SIG-M5 treated with dmso at 0.1 percent for 504 hours (cell line): Measurements from ENCODE around the gene ALX4.

ENCODE experiments used
- DNase-seq: peaks from one replicate; lab custom pipeline; 2025; ENCODE audit not compliant: unreplicated experiment; lab: John Stamatoyannopoulos, UW

ALX4 gene

DNA sequence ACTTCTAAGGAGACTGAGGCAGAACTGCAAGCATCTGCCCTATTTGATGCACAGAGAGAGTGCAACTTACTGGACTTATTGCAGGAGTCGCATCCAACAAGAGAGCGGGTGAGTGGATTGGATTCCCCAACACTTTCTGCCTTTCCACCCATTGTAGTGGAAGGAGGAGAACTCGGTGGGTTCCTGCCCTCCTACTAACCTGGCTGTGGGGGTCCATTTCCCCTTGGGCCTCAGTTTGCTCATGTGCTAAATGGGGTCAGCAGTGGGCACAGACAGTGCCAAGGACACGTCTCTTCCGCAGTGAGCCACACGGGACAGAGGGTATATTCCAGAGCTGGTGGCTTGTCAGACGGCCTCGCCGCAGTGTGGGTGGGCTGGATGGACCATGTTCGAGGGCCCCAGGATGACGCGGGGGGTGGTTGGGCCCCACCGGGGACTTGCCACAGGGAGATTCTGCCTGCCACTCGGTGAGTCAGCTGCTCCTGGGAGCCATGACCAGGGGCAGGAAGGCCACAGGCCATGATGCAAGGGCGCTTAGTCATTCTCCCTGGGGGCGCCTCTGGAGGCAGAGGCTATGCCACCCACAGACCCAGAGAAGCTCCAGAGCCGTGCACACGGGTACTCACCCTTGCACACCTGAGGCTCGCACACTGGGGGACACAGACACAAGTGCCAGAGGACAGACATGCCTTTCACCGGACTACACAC lies 8.2 kb downstream of the ALX4 start:
- DNase-seq, result no peak

GRCh38 chr11:44300844-44301563 lies 8.9 kb downstream of the ALX4 start:
- no peak for DNase-seq

DNA sequence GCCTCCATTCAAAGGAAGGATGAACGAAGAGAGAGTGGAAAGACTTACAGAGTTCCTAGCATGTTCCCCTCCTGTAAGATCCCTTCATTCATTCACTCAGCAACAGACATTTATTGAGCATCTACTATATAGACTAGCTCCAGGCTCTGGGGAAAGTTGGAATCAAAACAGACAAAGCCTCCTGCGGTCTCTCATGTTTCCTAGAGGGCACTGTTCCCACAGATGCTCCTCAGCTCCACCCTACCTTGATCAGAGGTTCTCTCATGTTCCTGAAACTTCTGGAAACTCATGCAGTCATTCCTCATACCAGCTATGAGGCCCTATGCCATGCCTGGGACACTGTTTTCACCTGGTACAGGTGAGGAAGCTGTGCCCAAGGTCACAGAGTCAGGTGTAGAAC lies 11.1 kb downstream of the ALX4 start:
- no peak for DNase-seq

- DNase-seq, result no peak
Observed at GRCh38 chr11:44290208-44290607, 19.7 kb downstream of the ALX4 start.

DNA sequence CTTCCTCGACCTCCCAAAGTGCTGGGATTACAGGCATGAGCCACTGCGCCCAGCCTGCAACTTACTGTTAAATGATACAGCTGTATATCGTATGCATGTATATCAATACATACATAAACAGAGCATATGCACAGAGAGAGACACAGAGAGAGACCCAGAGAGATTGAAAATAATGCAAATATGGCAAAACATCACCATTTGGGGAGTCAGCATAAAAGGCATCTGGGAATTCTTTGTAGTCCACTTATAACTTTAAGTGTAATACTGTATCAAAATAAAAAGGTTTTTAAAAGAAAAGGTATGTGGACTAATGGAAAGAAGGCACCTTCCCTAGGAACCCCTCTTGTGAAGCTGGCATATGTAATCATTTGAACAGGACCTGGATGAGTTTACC lies 21.8 kb downstream of the ALX4 start:
- no peak for DNase-seq

- no peak for DNase-seq
Observed at GRCh38 chr11:44286911-44287310, 23.0 kb downstream of the ALX4 start.

DNA sequence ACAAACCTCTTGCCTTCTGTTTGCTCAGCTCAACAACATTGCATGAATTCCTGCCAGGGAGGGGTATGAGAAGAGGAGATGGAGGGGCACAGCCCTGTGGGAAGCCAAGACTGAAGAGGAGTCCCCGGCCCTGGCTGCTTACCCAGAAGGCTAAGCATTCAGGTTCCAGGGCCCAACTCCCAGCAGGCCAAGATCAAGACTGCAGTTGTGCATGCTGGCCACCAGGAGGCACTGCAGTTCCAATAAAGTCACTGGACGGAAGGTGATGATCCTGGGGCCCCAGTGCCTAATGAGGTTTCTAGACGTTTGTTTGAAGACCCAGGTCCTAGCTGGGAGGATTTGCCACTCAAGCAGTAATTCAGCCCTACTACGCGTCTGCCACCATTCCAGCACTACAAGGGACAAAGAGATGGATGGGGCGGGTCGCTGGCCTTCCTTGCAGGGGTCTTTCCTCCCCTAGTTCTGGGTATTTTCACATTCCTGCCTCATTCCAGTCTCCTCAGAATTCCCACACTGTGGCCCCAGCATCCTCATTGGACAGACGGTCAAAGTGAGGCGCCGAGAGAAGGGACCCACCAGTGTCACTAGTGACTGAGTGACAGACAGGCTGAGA lies 23.6 kb downstream of the ALX4 start:
- DNase-seq, result peak; percentile 34

DNA sequence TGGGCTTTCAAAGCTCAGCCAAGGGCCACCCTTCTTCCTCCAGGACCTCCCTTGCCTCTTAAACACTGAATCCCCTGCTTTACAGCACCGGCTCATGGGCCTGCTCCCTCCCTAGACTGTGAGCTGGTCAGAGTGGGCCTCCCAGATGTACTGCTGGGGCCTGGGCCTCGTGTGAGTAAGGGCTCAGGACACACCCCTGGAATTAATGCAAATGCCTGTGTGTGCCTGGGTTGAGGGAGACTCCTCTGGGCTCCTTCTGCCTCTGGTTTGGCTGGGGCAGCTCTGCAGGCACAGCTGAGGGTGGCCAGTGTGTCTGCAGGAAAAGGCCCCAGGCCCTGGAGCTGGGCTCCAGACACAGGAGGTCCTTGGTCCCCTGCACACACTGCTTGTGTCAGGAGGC lies 24.2 kb downstream of the ALX4 start:
- DNase-seq, result no peak

DNA sequence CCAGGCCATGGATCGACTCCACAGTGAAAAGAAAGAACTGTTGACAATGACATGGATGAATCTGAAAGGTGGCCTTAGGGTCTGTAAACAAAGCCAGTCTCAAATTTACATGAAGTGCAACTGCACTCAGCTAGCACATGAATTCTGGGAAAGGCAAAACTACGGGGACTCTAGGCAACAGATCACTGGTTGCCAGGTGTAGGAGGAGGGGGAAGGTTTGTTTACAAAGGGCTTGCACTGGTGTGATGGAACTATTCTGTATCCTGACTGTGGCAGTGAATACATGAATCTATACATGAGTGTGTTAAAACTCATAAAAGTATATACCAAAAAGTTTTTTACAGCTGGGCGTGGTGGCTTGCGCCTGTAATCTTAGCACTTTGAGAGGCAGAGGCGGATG lies 27.3 kb downstream of the ALX4 start:
- DNase-seq, result no peak

- DNase-seq, result no peak
Observed at GRCh38 chr11:44281151-44281550, 28.8 kb downstream of the ALX4 start.

- DNase-seq, result no peak
Observed at GRCh38 chr11:44280257-44280656, 29.7 kb downstream of the ALX4 start.

DNA sequence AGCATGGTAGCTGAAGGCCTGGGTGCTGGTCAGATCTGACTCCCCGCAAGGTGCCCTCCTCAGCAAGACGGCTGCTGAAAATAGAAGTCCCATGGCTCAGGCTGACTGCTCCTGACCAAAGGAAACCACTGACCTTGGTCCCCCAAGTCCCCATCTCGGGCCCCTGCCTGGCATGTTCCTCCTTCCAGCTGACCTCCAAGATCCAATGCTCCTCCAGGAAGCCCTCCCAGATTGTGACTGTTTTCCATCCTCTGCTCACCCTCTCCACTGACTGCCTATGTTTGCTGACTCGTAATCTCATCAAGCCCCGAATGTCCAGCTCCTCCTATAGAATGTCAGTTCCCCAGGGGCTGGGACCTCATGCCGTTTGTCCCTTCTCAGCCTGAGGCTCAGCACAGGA lies 30.5 kb downstream of the ALX4 start:
- DNase-seq, result no peak

DNA sequence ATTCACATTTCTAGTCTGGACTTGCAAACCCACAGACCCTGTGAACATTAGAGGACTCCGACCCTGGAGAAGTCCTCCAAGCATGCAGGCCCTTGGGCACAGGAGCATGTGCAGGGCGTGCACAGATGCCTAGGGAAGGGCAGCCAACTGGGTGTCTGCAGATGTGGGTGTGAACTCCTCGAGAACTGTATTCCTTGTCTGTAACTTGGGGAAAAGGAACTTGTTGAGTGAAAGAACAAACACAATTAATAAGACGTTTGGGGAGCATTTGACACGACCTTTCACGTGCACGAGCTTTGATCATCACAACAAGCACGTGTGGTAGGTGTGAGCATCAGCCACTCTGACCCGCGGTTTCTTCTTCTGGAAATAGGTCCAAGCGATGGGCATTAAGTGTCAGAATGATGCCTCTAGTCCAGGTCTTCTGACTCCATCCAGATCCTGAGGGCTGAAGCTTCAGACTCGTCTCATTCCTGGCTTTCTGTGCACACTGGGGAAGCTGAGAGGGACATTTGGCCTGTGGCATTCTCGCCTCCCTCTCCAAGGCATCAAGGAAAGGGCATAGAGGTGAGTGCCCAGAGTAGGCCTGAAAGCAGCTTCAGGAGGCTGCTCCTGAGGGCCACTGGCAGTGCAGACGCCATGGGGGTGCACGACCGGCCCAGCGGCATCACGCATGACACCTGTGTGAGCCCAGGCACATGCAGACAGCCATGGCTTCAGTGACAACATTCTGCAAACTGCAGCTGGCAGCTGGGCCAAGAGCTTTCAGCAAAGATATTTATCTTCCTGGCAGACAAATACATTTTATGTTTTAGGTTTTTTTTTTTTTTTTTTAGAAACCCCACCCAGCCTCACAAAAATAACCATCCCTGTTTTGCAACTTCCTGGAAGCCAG lies 32.5 kb downstream of the ALX4 start:
- DNase-seq, result no peak

DNA sequence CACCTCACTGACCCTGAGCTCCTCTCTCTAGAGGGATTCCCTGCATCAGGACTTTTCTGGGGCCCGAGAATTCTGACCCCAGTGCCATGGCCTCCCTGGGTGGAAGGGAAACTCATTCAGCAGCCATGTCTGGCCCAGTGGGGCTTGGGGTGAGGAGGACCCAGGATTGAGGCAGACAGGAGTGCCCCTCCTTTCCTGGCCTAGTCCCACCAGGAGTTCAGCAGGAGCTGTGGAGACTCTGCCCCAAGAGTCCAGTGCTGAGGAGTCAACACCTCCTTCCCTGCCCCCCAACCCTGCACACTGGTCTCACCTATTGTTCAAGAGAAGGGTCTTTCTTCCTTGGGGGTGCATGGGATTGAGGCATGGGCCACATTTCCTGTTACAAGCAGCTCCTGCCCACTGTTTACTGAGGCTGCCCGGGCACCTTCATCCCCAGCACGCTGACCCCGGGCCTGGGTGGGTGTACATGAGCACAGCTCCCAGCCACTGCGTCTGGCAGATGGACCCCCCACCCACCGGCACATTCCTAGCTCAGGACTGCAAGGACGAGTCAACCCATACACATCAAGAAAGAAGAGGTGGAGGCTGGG lies 33.9 kb downstream of the ALX4 start:
- DNase-seq, result no peak

- no peak for DNase-seq
Observed at GRCh38 chr11:44275241-44275640, 34.7 kb downstream of the ALX4 start.

DNA sequence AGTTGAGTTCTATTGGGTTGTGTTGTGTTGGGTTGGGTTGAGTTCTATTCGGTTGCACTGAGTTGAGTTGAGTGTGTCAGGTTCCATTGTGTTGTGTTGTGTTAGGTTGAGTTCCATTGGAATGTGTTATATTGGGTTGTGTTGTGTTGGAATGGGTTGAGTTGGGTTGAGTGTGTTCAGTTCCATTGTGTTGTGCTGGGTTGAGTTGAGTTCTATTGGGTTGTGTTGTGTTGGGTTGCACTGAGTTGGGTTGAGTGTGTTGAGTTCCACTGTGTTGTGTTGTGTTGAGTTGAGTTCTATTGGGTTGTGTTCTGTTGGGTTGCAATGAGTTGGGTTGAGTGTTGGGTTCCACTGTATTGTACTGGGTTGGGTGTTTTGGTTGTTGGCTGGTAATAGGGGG lies 35.5 kb downstream of the ALX4 start:
- no peak for DNase-seq

- no peak for DNase-seq
Observed at GRCh38 chr11:44271286-44271685, 38.7 kb downstream of the ALX4 start.

DNA sequence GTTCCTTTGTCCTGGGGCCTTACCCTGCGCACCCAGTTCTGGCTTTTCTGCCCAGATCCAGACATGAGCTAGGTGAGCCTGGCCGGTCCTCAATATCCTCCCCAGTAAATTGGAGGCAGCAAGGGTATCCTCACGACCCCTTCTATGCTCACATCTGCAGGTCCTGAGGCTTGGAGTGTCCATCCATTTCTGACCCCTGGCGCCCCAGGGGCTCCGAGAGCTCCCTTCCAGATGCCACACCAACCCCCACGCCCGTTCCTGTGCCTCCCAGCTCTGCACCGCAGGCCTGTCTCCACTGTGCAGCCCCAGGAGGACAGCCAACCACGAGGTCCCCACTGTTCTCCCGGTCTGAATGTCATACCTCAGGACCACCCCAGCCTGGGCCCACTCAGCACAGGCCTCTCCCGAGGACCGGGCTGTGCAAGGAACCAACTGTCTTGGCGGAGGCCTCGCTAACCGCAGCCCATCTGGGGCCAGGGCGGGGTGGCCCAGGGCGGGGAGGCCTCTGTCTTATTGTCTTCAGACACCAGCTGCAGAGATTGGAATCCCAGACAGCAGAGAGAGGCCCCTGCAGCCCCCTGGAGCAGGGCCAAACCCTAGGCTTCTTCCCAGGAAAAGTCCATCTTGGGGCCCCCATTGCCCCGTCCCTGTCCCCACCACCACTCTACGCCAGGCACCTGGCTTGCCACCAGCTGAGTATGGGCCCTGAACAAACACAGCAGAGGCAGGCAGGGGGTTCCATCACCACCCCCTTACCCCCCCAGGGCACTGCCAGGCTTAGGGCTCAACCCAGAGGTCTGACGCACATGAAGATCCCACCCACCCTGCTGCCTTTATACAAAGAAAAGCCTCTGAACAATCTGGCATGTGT lies 39.3 kb downstream of the ALX4 start:
- DNase-seq, result no peak

GRCh38 chr11:44269369-44270351 lies 40.3 kb downstream of the ALX4 start:
- no peak for DNase-seq
